Tibial nerve (tissue), 4 donors: ENCODE results near the gene CACNA1E. TPM values are rescaled to one million over a fixed set of nuclear protein-coding genes. Genes with fewer than 3 reads are reported as not detected.

ENCODE experiments used
- DNase-seq, 2 donors: peaks; one replicate each; pipeline ENCODE4 v3.0.0-alpha.2; 2019; ENCODE audit warnings: low spot score in 2 of 2
- H3K27ac ChIP-seq, 4 donors: fragments of 200-600 bp; sonication (generic) in 3 of 4; one replicate each; pipeline ENCODE4 v1.5.1; 2017 to 2019; ENCODE audit warnings: mild to moderate bottlenecking in 1 of 4
- H3K27me3 ChIP-seq, 2 donors: fragments of 200-600 bp; sonication (generic) in 1 of 2; one replicate each; pipeline versions ENCODE4 v1.5.1 to v1.6.0; 2017 to 2019
- H3K36me3 ChIP-seq, 3 donors: fragments of 200-600 bp; sonication (generic); one replicate each; pipeline ENCODE4 v1.5.1; 2018 to 2019
- H3K4me1 ChIP-seq, 4 donors: fragments of 200-600 bp; sonication (generic) in 3 of 4; one replicate each; pipeline ENCODE4 v1.5.1; 2017 to 2019
- H3K4me3 ChIP-seq, 4 donors: fragments of 200-600 bp; sonication (generic) in 3 of 4; one replicate each; pipeline ENCODE4 v1.5.1; 2017 to 2019; ENCODE audit warnings: mild to moderate bottlenecking in 1 of 4, moderate library complexity in 1 of 4
- H3K9me3 ChIP-seq, 4 donors: fragments of 200-600 bp; sonication (generic) in 3 of 4; one replicate each; pipeline ENCODE4 v1.5.1; 2017 to 2019
- EP300 ChIP-seq, 2 donors: sonication (generic); formaldehyde crosslinking; IDR thresholded peaks; one replicate each; pipeline ENCODE4 v1.6.1; 2017; ENCODE audit warnings: antibody characterized with exemption in 2 of 2, mild to moderate bottlenecking in 1 of 2
- POLR2A ChIP-seq, 2 donors: fragments of 450-650 bp; IDR thresholded peaks; one replicate each; pipeline ENCODE4 v1.6.1; 2017; ENCODE audit warnings: antibody characterized with exemption in 2 of 2, mild to moderate bottlenecking in 2 of 2, moderate library complexity in 2 of 2
- WGBS, 2 donors: methylation state at CpG; one replicate each; pipeline ENCODE4 v1.1.5; 2018; 5-methylcytosine and 5-hydroxymethylcytosine counted together
- total RNA-seq, 4 donors: library from RNA; depleted of rRNA; stranded (reverse); fragments of >200 nt; gene quantifications; one replicate each; pipeline ENCODE4 v1.1.0, GENCODE V29; 2016
- TF ChIP-seq, protein P1 (sequence below), 5 experiments: fragments of 200-600 bp in 3 of 5; fragments of 450-650 bp in 2 of 5; sonication (generic) in 3 of 5; IDR thresholded peaks; one replicate each; pipeline ENCODE4 v1.5.1; 2016 to 2019; ENCODE audit warnings: antibody characterized with exemption in 5 of 5, mild to moderate bottlenecking in 3 of 5, moderate library complexity in 2 of 5

Gene CACNA1E
- total RNA-seq, 4 donors from 2014 or later: not detected

DNA sequence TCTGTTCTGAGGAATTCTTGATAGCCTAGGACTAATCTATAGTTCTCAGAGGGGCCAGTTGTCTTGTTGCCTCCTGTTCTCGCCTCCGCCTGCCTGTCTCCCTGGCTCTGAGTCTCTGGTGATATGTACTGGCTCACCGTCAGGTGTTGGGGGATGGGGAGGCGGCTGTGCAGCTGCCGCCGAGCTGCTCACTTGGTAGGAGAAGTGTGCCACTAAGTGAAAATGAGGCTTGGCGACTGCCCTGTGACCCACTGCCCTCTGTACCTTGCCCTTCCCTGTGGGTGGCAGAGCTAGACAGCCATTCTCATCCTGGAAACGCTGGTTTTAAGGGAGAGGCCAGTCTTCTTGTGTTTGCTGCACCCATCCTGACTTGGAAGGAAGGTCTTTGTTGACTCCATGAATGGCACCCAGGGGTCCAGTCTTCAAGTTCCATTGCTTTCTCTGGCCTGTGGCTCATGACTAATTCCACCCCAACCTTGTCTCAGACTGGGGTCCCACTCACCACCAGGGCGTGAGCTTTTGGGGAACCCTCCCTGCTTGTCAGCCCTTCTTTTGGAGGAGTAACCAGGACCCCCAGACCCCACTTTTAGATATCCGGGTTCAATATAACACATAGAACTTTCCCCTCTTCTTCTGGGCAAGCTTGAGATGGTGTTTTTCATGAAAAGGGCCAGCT lies 120.6 kb downstream of the CACNA1E start:
- no peaks in the 10 kb centered on the region for H3K4me1 ChIP-seq
- DNase-seq: no peak
- H3K4me3 ChIP-seq: no peak overlapping the region
- no peaks in the 10 kb centered on the region for H3K36me3 ChIP-seq
- no peak overlapping the region for H3K27ac ChIP-seq
- WGBS, 2 donors: 77 to 86% methylated on average over 10 of the region's 10 CpGs
- peaks cover 0 to 4% (median 0%) of the 10 kb centered on the region in 4 donors for H3K9me3 ChIP-seq
- H3K27me3 ChIP-seq: no peaks in the 10 kb centered on the region
- TF ChIP-seq POLR2A (IDR thresholded peaks at IDR 0.05): no peak
- no peak for TF ChIP-seq EP300 (IDR thresholded peaks at IDR 0.05)
- TF ChIP-seq, protein P1, sequence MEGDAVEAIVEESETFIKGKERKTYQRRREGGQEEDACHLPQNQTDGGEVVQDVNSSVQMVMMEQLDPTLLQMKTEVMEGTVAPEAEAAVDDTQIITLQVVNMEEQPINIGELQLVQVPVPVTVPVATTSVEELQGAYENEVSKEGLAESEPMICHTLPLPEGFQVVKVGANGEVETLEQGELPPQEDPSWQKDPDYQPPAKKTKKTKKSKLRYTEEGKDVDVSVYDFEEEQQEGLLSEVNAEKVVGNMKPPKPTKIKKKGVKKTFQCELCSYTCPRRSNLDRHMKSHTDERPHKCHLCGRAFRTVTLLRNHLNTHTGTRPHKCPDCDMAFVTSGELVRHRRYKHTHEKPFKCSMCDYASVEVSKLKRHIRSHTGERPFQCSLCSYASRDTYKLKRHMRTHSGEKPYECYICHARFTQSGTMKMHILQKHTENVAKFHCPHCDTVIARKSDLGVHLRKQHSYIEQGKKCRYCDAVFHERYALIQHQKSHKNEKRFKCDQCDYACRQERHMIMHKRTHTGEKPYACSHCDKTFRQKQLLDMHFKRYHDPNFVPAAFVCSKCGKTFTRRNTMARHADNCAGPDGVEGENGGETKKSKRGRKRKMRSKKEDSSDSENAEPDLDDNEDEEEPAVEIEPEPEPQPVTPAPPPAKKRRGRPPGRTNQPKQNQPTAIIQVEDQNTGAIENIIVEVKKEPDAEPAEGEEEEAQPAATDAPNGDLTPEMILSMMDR (IDR thresholded peaks at IDR 0.05): no peak

DNA sequence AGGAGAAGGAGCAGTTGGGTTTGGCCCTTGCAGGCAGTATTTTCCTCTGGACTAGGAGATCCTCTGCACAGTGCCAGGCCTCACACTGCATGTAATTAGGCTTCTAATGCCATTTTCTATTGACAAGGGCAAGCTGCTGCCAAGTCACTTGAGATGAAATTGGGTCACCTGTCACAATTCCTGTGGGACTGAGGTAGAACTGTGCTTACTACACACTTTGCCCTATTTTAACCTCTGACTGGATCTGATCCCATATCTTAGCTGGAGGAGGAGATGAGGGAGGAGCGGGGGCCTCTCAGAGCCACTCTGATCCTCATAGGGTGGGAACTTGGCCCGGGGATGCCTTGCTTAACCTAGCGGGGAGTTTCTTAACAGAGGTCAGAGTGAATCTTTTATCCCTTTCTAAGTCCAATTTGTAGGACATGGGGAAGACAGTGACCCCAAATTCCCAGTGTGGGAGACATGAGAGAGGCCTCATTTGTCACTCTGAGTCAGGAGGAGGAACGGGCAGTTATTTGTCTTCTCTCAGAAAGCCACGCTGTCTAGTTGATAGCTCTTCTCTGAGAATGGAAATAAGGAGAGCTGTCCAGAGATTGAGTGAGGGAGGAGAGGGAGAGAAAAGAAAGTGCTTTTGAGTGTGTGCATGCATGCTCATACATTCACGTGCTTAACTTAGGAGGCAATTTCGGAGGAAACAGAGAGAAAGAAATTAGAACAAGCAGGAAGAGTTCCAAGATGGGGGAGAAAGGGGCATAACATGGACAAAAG lies 121.3 kb downstream of the CACNA1E start:
- Histone ChIP-seq H3K4me3 (no peak overlapping the region), H3K36me3 (no peaks in the 10 kb centered on the region), H3K27me3 (no peaks in the 10 kb centered on the region), H3K4me1 (no peaks in the 10 kb centered on the region), H3K27ac (no peak overlapping the region), H3K9me3 (peaks cover 0 to 4% (median 0%) of the 10 kb centered on the region in 4 donors)
- TF ChIP-seq, protein P1 (IDR thresholded peaks at IDR 0.05): no peak
- no peak for TF ChIP-seq EP300 (IDR thresholded peaks at IDR 0.05)
- TF ChIP-seq POLR2A (IDR thresholded peaks at IDR 0.05): no peak
- 67 to 77% methylated on average over 7 of the region's 7 CpGs for WGBS, 2 donors
- DNase-seq: no peak

DNA sequence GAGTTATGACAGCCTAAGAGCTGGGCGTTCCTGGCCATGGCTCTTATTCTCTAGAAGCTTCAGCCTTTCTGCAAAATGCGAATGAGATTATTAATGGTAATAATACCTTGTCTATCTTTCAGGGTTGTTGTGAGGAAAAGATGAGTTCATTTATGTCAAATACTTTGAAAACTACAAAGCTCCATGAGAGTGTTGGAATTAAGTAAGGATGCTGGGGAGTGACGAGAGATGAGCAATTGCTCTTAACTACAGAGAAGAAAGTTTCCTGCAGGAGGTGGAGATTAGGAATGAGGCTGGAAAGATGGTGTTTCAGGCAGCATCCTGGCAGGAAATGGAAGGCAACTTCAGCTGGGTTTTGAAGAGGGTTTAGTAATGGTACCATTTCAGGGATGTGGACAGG lies 124.2 kb downstream of the CACNA1E start:
- WGBS, 2 donors: 81 to 86% methylated on average over 3 of the region's 3 CpGs
- Histone ChIP-seq H3K27ac (no peak overlapping the region), H3K9me3 (peaks cover 0 to 4% (median 0%) of the 10 kb centered on the region in 4 donors), H3K36me3 (no peaks in the 10 kb centered on the region), H3K4me1 (no peaks in the 10 kb centered on the region), H3K27me3 (no peaks in the 10 kb centered on the region), H3K4me3 (no peak overlapping the region)
- DNase-seq: no peak
- TF ChIP-seq, protein P1 (IDR thresholded peaks at IDR 0.05): no peak
- TF ChIP-seq EP300 (IDR thresholded peaks at IDR 0.05) (no peak), POLR2A (IDR thresholded peaks at IDR 0.05) (no peak)

DNA sequence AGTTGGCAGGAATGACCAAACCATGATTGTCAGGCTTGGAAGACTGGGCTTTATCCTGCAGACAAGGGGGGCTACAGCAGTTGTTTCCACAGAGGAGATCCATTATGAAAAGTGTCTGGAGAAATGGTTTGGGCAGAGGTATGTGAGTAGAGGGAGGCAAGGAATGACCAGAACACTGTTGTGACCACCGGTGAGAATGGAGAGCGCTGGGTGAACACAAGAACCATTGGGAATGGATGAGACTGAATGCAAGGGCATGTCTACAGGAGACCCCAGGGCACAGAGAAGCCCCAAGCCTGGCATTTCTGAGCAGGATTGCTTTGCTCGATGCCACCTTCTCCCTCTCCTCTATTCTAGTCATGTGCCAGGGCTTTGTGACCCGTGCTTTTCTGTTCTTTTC lies 125.1 kb downstream of the CACNA1E start:
- Histone ChIP-seq H3K36me3 (no peaks in the 10 kb centered on the region), H3K27ac (no peak overlapping the region), H3K9me3 (peaks cover 0 to 4% (median 0%) of the 10 kb centered on the region in 4 donors), H3K4me3 (no peak overlapping the region), H3K4me1 (no peaks in the 10 kb centered on the region), H3K27me3 (no peaks in the 10 kb centered on the region)
- 88 to 90% methylated on average over 4 of the region's 4 CpGs for WGBS, 2 donors
- TF ChIP-seq, protein P1 (IDR thresholded peaks at IDR 0.05): no peak
- no peak for TF ChIP-seq POLR2A (IDR thresholded peaks at IDR 0.05)
- TF ChIP-seq EP300 (IDR thresholded peaks at IDR 0.05): no peak
- no peak for DNase-seq

DNA sequence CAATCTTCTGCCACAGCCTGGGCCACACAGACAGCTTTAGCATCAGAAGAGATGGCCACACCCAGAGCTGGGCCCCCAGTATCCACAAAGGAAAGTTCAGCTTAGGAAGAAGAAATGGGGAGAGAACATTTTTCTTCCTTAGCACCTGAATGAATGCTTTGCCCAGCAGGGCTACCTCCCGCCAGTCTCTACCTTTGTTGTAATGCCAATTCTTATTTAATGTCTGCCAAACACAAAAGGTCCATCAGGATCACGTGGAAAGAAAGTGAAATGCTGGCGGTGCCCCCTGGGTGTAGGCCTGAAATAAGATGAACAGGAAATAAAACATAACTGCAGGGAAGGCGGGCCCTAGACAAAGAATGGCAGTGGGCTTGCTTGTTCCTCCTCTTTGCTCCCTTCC lies 125.6 kb downstream of the CACNA1E start:
- Histone ChIP-seq H3K27ac (no peak overlapping the region), H3K4me3 (no peak overlapping the region), H3K27me3 (no peaks in the 10 kb centered on the region), H3K4me1 (no peaks in the 10 kb centered on the region), H3K9me3 (peaks cover 0 to 10% (median 0%) of the 10 kb centered on the region in 4 donors), H3K36me3 (no peaks in the 10 kb centered on the region)
- no peak for TF ChIP-seq EP300 (IDR thresholded peaks at IDR 0.05)
- no peak for TF ChIP-seq POLR2A (IDR thresholded peaks at IDR 0.05)
- TF ChIP-seq, protein P1 (IDR thresholded peaks at IDR 0.05): no peak
- 43 to 52% methylated on average over 4 of the region's 4 CpGs for WGBS, 2 donors
- DNase-seq: no peak
